Memory B cell (primary cell): ENCODE measurements around the gene MAP2K4.
"Not testable (repeated sequence)": the region's sequence is repeated elsewhere in the genome, so short reads cannot be mapped to it uniquely, and the experiment has no call there.

Experiments used
- ATAC-seq: fragments of 150-1000 bp; cut with Tn5 transposase; 2 replicates; pipeline ENCODE4 v1.10.0; 2021; ENCODE audit warnings: low read depth, mild to moderate bottlenecking, moderate library complexity
- DNase-seq, 2 donors: peaks; one replicate each; pipeline ENCODE4 v3.0.0; 2022; ENCODE audit warnings: low spot score in 2 of 2
- H3K27ac Mint-ChIP-seq: one replicate; pipeline ENCODE4 v1.8.0; 2022; ENCODE audit warnings: mild to moderate bottlenecking, moderate library complexity, mixed read lengths
- H3K27me3 Mint-ChIP-seq: one replicate; pipeline ENCODE4 v1.8.0; 2022; ENCODE audit warnings: mixed read lengths
- H3K36me3 Mint-ChIP-seq: one replicate; pipeline ENCODE4 v1.8.0; 2022; ENCODE audit warnings: mild to moderate bottlenecking, mixed read lengths
- H3K4me1 Mint-ChIP-seq: one replicate; pipeline ENCODE4 v1.8.0; 2022; ENCODE audit warnings: mixed read lengths
- H3K4me3 Mint-ChIP-seq: one replicate; pipeline ENCODE4 v1.8.0; 2022; ENCODE audit warnings: mild to moderate bottlenecking, moderate library complexity, mixed read lengths
- H3K9me3 Mint-ChIP-seq: one replicate; pipeline ENCODE4 v1.8.0; 2022; ENCODE audit warnings: mixed read lengths

Gene MAP2K4

DNA sequence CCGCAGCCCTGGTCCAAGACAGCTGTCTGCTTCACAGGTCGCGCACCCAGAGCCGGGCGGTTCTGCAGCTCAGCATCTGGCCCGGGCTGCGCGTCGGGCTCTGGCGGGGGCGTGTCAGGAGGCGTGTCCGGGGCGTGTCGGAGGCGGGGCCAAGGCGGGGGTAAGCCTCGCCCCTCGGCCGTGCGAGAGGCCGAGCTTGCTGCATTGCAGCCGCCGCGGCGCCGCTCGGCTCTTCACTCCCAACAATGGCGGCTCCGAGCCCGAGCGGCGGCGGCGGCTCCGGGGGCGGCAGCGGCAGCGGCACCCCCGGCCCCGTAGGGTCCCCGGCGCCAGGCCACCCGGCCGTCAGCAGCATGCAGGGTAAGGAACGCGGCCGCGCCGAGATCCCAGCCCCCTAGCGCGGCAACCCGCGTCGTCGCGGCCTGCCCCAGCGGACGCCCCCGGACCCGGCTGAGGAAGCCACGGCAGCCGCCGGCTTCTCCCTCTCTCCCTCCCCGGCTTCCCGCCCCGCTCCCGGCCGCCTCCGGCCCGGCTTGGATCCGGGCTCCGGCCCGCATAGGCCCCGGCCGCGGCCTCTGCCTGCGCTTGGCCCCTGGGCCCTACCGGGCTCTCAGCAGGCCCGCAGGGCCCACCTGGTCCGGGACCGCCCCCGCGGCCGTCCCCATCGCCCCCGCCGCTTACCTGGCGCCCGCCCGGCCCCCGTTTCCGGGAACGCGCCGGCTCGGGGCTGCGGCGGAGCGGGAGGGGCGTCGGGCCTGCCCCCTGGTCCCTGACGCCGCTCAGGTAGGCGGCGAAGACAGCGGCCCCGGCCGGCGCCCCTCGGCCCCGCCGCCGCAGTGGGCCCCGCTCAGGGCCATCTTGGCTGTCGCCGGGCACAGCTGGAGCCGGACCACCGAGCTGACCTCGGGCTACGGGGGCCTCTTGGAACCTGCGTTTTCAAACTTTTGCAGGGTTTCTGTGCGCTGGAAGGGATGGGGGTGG is at the start of gene MAP2K4:
MAP2K4 (plus strand) TSS at position 236 of the 981 bp plus-strand sequence; CDS start at position 246, 10 bp downstream.
- ATAC-seq (peak; percentile 94), DNase-seq (peak; percentile 99 to 100)
- H3K27ac Mint-ChIP-seq = peak within 1 kb of the TSS; percentile 42
- no peaks in the 10 kb centered on the region for H3K9me3 Mint-ChIP-seq
- no peaks in the 10 kb centered on the region for H3K27me3 Mint-ChIP-seq
- H3K4me3 Mint-ChIP-seq = peak within 1 kb of the TSS; percentile 78
- H3K4me1 Mint-ChIP-seq = peaks cover 20% of the 10 kb centered on the region
- H3K36me3 Mint-ChIP-seq = no peaks in the 10 kb centered on the region

DNA sequence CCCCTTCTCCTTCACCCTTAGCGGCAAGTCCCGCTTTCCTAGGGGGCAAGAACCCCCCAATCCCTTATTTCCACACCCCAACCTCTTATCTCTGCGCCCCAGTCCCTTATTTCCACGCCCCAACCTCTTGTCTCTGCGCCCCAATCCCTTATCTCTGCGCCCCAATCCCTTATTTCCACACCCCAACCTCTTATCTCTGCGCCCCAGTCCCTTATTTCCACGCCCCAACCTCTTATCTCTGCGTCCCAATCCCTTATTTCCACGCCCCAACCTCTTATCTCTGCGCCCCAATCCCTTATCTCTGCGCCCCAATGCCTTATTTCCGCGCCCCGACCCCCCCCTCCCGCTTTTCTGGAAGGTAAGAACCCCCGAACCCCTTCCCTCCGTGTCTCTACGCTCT is 47.9 kb upstream of the MAP2K4 start:
- ATAC-seq, H3K27ac Mint-ChIP-seq, H3K4me1 Mint-ChIP-seq, H3K27me3 Mint-ChIP-seq, H3K9me3 Mint-ChIP-seq, H3K4me3 Mint-ChIP-seq, DNase-seq: not testable (repeated sequence)
- H3K36me3 Mint-ChIP-seq = peaks cover 47% of the 10 kb centered on the region

DNA sequence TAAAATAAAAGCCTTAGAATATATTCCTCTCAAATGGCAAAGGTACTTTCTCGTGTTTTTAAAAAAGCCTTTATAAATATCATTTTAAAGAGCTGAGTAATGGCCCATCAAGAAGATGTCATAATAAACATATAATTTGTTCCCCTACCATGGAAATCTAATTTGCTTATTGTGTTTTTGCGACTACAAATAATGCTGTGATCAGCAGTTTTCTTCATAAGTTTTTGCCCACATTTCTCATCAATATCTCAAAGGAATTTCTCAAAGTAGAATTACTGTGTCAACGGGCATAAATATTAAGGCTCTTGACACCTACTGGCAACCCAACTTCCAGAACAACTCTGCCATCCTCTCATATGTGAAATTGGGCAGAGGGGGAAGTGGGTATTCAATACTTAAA is 40.9 kb upstream of the MAP2K4 start:
- peaks cover 56% of the 10 kb centered on the region for H3K36me3 Mint-ChIP-seq

DNA sequence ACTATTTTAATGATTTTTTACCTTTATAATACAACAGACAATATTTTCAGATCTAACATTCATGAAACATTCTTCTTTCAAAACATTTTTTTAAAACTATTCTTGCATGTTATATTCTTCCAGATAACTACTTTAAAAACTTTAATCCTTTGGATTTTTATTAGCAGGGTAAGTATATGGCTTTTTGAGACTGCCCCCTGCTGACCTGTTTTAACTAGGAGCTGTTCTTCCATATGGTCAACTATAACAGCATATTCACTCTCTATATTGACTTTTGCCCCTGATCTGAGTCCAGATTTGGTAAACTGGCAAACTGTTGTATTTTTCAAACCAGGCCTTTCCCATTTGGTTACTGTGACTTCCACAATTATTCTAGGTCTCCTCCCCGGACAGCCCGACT is 39.9 kb upstream of the MAP2K4 start:
- no peak overlapping the region for H3K4me3 Mint-ChIP-seq
- no peak for ATAC-seq
- peaks cover 51% of the 10 kb centered on the region for H3K36me3 Mint-ChIP-seq
- no peaks in the 10 kb centered on the region for H3K4me1 Mint-ChIP-seq
- H3K27ac Mint-ChIP-seq = no peak overlapping the region
- no peak for DNase-seq
- no peaks in the 10 kb centered on the region for H3K9me3 Mint-ChIP-seq
- no peaks in the 10 kb centered on the region for H3K27me3 Mint-ChIP-seq

More for the DNA sequence above, 40.9 kb upstream of the MAP2K4 start:
- no peak overlapping the region for H3K27ac Mint-ChIP-seq
- no peak overlapping the region for H3K4me3 Mint-ChIP-seq
- no peaks in the 10 kb centered on the region for H3K4me1 Mint-ChIP-seq
- DNase-seq (no peak), ATAC-seq (no peak)
- H3K27me3 Mint-ChIP-seq = no peaks in the 10 kb centered on the region
- H3K9me3 Mint-ChIP-seq = no peaks in the 10 kb centered on the region

DNA sequence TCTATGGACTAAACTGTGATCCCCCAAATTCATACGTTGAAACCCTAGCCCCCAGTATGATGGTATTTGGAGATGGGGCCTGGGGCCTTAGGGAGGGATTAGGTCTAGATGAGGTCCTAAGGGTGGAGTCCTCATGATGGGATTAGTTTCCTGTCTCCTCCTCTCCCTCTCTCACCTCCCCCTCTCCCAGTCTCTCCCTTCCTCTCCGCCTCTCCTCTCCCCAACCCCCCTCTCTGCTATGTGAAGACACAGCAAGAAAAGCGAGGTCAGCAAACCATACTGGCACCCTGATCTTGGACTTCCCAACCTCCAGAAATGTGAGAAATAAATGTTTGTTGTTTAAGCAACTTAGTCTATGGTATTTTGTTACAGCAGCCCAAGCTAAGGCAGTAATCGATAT is 38.8 kb upstream of the MAP2K4 start:
- ATAC-seq (no peak), DNase-seq (no peak)
- Mint-ChIP-seq H3K36me3 (peaks cover 44% of the 10 kb centered on the region), H3K4me1 (no peaks in the 10 kb centered on the region), H3K9me3 (no peaks in the 10 kb centered on the region), H3K27me3 (no peaks in the 10 kb centered on the region), H3K4me3 (no peak overlapping the region), H3K27ac (no peak overlapping the region)

DNA sequence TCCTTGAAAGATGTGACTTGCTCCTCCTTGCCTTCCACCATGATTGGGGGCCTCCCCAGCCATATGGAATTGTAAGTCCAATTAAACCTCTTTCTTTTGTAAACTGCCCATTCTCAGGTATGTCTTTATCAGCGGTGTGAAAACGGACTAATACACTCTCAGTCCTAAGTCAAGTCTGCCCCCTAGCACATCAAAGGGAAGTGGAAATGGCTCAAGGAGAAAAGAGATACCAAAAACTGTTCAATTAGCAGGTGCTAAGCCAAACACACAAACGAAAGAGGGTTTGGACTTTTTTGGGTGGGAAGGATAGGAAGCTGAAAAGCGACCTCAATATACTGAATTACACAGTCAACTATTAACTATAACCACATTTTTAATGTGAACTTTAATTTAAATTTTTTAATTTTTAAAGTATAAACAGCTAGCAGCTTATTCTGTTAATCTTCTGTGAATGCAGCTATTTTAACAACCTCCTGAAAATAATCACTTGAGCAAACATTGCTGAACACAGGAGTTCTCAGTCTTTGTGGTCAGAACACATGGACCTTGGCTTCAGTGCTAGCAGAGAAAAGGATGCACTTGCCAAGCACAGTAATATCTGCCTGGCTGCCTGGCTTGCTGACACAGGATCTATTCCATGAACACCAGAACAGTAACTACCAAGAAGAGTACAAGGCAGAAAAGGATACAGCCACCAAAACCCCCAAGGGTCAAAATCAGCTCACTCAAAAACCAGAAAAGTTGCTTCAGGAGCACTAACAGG is 34.3 kb upstream of the MAP2K4 start:
- Mint-ChIP-seq H3K4me1 (peaks cover 7% of the 10 kb centered on the region), H3K9me3 (no peaks in the 10 kb centered on the region), H3K36me3 (peaks cover 43% of the 10 kb centered on the region), H3K27me3 (no peaks in the 10 kb centered on the region), H3K4me3 (no peak overlapping the region), H3K27ac (no peak overlapping the region)
- ATAC-seq (no peak), DNase-seq (no peak)

DNA sequence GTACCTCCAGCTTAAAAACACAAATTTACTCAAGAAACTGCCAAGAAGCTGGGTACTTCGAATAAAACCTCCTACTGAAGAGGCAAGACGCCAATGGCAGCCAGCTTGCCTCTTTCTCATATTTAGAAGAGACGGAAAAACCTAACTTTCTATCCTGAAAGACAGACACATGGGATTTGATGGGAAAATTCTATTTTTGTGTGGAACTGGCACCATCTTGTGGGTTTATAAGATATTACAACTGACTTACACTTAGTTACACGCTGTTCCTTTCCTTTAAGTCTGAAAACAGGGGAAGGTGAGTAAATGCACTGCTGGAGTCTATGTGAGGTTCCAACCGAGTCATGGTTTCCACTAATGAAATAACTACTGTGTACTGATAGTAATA is 33.7 kb upstream of the MAP2K4 start:
- Mint-ChIP-seq H3K4me3 (no peak overlapping the region), H3K27me3 (no peaks in the 10 kb centered on the region), H3K4me1 (peaks cover 7% of the 10 kb centered on the region), H3K27ac (no peak overlapping the region), H3K36me3 (peaks cover 40% of the 10 kb centered on the region), H3K9me3 (no peaks in the 10 kb centered on the region)
- DNase-seq (no peak), ATAC-seq (no peak)

DNA sequence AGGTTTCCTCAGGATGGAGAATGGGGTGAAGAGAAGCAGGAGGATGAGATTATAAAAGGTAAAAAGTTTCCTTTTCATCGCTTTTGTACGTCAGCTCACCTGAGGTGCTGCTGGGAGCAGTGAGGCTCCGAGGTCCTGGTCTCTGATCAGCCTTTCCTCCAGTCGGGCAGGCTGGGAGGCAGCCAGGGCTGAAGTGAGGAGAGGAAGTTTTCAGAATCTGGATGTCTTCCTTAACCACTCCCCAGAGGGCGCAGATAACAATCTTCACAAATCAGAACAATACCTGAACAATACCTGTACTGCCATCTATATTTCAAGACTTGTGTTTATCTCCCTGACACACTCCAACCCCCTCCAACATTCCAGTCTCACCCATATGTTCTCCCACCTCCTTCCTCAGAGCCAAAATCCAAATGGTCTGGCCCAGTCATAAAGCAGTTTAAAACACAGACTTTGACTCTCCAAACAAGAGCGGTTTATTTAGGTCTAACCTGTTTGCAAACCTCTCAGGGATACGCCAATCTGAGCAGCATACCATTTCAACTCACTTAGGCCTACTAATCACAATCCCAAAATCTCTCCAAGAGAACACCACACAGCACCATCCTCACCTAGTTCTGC is 30.2 kb upstream of the MAP2K4 start:
- no peak for DNase-seq
- H3K4me3 Mint-ChIP-seq = no peak overlapping the region

DNA sequence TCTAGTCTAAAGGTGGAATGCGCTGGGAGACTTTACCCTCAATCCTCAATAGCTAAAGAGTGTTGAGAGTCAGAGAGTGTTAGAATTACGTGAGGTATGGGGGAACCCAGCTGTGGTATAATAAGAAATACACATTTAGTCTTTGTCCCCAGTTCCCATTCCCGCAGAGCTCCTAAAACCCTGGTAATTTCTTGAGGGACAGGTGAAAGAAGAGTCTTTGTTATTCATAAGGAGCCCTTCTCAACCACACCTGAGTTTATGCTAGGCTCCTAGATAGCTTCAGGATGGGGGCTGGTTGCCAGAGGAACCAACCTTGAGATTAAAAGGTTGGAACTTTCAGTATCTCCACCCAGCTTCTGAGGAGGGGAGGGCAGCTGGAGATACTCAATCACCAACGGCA is 29.2 kb upstream of the MAP2K4 start:
- Mint-ChIP-seq H3K9me3 (no peaks in the 10 kb centered on the region), H3K27me3 (no peaks in the 10 kb centered on the region), H3K27ac (no peak overlapping the region), H3K36me3 (peaks cover 17% of the 10 kb centered on the region), H3K4me3 (no peak overlapping the region), H3K4me1 (peaks cover 10% of the 10 kb centered on the region)
- no peak for DNase-seq
- ATAC-seq = no peak

More for the DNA sequence above, 30.2 kb upstream of the MAP2K4 start:
- Mint-ChIP-seq H3K36me3 (peaks cover 17% of the 10 kb centered on the region), H3K9me3 (no peaks in the 10 kb centered on the region), H3K4me1 (peaks cover 10% of the 10 kb centered on the region), H3K27me3 (no peaks in the 10 kb centered on the region), H3K27ac (no peak overlapping the region)
- ATAC-seq = no peak

DNA sequence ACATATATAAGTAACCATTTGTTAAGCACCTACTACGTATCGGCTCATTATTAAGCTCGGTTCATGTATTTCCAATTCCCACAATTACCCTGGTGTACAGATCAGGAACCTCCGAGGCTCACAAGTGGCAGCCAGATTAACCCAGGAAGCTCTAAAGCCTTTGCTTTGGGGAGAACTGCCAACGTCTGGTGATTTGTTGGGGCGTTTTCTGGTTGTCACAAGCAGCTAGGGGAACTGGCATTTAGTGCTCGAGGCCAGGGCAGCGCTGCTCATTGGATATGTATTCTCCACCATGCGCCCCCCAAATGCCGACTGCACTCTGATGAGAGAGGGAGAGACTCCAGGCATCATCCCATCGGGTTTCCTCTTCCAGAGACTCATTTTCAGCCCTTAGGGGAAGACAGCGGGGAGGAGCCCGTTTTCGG is 23.9 kb upstream of the MAP2K4 start:
- no peak for DNase-seq
- peak overlapping the region; percentile 92 for H3K27ac Mint-ChIP-seq
- H3K27me3 Mint-ChIP-seq = no peaks in the 10 kb centered on the region
- H3K4me3 Mint-ChIP-seq = peak overlapping the region; percentile 96
- no peaks in the 10 kb centered on the region for H3K36me3 Mint-ChIP-seq
- peaks cover 8% of the 10 kb centered on the region for H3K4me1 Mint-ChIP-seq
- peaks cover 4% of the 10 kb centered on the region for H3K9me3 Mint-ChIP-seq
- peak; percentile 49 for ATAC-seq

DNA sequence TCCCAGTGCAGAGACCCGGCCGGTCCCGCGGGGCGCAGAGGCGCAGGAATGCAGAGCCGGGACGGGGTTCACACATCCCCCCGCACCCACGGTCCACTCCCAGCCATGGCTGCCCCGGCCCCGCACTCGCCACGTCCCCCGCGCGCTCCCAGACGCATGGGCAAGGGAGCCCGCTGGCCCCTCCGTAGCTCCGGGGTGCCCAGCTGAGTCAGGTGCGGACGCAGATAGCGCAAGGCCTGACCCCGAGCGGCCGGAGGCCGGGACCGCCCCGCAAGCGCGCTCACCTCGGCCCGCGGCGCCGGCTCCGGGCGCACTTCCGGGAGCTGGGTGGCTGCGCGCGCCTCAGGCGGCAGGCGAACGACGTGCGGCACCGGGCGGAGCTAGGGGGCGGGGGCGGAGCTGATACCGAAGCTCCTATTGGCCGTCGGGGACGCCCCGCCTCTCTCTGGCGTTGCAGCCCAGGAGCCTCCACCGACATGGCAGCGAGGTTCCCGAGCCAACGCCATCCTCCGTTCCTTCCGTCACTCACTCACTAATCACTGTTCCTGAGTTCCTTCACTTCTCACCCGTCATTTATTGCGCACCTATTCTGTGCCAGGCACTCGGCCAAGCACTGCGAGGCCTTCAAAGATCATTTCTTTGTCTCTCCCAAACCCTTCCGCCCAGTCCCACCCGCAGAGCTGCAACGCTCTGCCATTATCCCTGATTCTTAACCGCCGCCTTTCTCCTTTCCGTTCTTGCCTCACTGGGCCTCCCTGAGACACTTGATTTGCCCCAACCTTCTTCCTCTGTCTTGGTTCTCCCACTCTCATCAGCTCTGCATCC is 23.3 kb upstream of the MAP2K4 start, which contains the start of gene ZNF18:
ZNF18 (minus strand) TSS at position 329 of the 825 bp plus-strand sequence. CDS start 4,646 bp downstream, outside the sequence.
- Mint-ChIP-seq H3K9me3 (peaks cover 4% of the 10 kb centered on the region), H3K4me3 (peak within 1 kb of the TSS; percentile 96)
- peak; percentile 91 for ATAC-seq

DNA sequence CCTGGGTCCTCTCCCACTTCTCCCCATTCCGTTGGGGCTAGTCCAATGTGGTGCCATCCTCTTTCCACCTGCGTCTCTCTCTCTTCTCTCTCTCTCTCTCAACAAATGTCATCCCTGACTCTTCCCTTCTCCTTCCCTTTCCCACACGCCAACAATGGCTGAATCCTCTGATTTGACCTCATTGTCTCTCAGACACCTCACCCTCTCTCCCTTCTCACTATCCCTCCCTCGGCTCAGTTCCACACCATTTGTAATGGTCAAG is 22.8 kb upstream of the MAP2K4 start:
- Mint-ChIP-seq H3K4me3 (peak overlapping the region; percentile 96), H3K4me1 (peaks cover 8% of the 10 kb centered on the region), H3K27me3 (no peaks in the 10 kb centered on the region), H3K27ac (peak overlapping the region; percentile 92), H3K9me3 (peaks cover 4% of the 10 kb centered on the region), H3K36me3 (no peaks in the 10 kb centered on the region)
- no peak for DNase-seq
- ATAC-seq = no peak

More for the DNA sequence above, 23.3 kb upstream of the MAP2K4 start, which contains the start of gene ZNF18:
- Mint-ChIP-seq H3K4me1 (peaks cover 8% of the 10 kb centered on the region), H3K27me3 (no peaks in the 10 kb centered on the region), H3K27ac (peak within 1 kb of the TSS; percentile 92), H3K36me3 (no peaks in the 10 kb centered on the region)
- peak; percentile 94 to 95 for DNase-seq

DNA sequence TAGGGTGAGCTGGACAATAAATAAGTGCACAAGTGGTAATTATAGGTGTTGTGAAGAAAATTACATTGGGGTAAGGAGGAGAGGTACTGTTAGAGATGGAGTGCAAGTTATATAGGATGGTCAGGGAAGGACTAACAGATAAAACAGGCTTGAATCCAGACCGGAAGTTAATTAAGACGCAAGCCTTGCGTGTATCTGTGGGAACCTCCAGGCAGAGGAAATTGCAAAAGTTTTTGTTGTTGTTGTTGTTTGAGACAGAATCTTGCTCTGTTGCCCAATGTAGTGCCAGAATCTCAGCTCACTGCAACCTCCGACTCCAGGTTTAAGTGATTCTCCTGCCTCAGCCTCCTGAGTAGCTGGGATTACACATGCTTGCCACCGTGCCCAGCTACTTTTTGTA is 21.0 kb upstream of the MAP2K4 start:
- Mint-ChIP-seq H3K4me3 (no peak overlapping the region), H3K9me3 (peaks cover 4% of the 10 kb centered on the region), H3K4me1 (peaks cover 7% of the 10 kb centered on the region), H3K36me3 (no peaks in the 10 kb centered on the region), H3K27me3 (no peaks in the 10 kb centered on the region), H3K27ac (no peak overlapping the region)
- DNase-seq (no peak), ATAC-seq (no peak)
